ENCODE results near the gene RABAC1.

The RABAC1 gene

DNA sequence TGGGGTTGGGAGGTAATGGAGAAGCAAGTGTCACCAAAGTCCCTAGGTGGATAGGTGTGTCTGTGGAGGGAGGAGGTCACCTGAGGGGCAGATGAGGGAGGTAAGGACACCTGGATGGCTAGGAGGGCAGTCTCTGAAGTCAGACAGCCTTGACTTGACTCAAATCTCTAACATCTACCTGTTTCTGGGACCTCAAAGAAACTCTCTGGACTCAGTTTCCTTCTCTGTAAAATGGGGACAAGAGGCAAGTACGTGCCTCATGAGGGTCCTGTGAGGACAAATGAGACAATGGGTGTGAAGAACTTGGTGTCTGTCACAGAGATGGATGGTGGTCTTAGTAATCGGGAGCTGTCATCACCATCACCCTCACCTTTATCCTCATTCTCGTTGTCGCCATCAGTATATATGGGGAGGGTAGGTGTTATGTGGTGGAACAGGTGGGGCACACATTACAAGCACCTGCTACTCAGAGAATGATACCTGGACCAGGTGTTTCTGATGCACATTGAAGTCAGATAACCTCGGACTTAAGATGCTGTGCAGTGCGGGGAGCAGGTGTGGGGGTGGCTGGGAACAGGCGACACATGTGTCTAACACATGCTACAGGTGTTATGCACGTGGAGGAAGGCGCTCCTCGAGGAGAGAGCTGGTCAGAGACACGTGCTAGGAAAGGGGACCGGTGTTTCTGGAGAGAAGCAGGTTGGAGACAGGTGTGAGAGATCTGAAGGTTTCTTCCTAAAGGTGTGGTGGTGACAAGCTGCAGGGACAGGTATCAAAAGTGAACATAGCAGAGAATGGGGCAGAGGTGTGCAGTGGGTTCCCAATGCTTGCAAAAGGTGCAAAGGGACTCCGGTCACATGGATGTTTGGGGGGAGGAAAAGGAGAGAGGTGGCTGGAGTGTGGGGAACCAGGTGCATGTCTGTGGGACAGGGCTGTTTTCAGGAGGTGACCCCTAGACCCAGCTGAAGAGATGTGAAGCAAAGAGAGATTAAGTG lies 34.7 kb downstream of the RABAC1 start:
- Histone ChIP-seq H3K36me3 (no peaks in the 10 kb centered on the region), H3K27me3 (peaks cover 8 to 97% of the 10 kb centered on the region in 2 donors), H3K4me1 (peaks cover 0 to 16% (median 15%) of the 10 kb centered on the region in 4 donors), H3K27ac (no peak overlapping the region), H3K9me3 (no peaks in the 10 kb centered on the region), H3K4me3 (no peak overlapping the region)
- intact Hi-C loops (cut with DNase I; ENCODE audit: low total_unique reads), result no loop called here
- no peak for DNase-seq
- no peak for TF ChIP-seq CTCF (IDR thresholded peaks at IDR 0.05)

DNA sequence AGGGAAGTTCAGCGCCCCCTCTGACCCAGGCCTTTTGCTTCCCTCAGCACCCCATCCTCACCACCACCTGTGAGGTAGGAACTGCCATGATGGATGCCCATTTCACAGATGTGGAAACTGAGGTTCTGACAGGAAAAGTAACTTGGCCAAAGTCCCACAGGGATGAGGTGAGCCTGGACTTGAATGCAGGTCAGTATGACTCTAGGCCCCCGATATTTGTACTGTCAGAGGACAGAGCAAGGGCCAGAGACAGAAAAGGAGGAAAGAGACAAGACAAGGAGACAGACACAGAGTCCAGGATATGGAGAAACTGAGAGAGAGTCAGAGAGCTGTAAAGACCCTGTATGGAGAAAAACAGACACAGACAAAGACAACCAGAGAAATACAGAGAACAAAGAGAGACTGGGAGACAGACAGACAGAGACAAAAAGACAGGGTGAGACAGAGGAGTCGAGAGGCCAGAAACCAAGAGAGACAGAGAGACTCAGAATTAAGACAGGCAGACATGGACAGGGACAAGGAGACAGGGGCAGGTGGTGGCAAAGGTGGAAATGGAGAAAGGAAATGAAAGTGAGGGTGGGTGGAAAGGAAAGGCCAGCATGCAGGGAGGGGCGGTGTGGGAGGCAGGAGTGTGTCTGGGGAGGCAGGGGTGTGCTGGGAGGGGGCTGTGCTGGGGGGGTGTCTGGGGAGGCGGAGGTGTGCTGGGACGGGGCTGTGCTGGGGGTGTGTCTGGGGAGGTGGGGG lies 35.9 kb downstream of the RABAC1 start:
- Histone ChIP-seq H3K27me3 (peaks cover 8 to 96% of the 10 kb centered on the region in 2 donors), H3K9me3 (no peaks in the 10 kb centered on the region), H3K4me1 (peaks cover 0 to 6% (median 6%) of the 10 kb centered on the region in 4 donors), H3K27ac (no peak overlapping the region), H3K36me3 (no peaks in the 10 kb centered on the region), H3K4me3 (no peak overlapping the region)
- TF ChIP-seq CTCF (IDR thresholded peaks at IDR 0.05), result no peak
- DNase-seq, result no peak
- intact Hi-C loops (cut with DNase I; ENCODE audit: low total_unique reads), result no loop called here

- no peak for TF ChIP-seq CTCF (IDR thresholded peaks at IDR 0.05)
These were observed 36.5 kb downstream of the RABAC1 start for GRCh38 chr19:41922585-41922984.

GRCh38 chr19:41921577-41922576 lies 37.2 kb downstream of the RABAC1 start:
- Histone ChIP-seq H3K27me3 (peaks cover 5 to 96% of the 10 kb centered on the region in 2 donors), H3K4me3 (no peak overlapping the region), H3K9me3 (no peaks in the 10 kb centered on the region), H3K4me1 (no peaks in the 10 kb centered on the region), H3K36me3 (no peaks in the 10 kb centered on the region), H3K27ac (no peak overlapping the region)
- no peak for DNase-seq
- TF ChIP-seq CTCF (IDR thresholded peaks at IDR 0.05), result no peak
- intact Hi-C loops (cut with DNase I; ENCODE audit: low total_unique reads), result no loop called here

More at GRCh38 chr19:41922585-41922984, 36.5 kb downstream of the RABAC1 start:
- DNase-seq, result no peak
- Histone ChIP-seq H3K4me3 (no peak overlapping the region), H3K27me3 (peaks cover 6 to 96% of the 10 kb centered on the region in 2 donors), H3K9me3 (no peaks in the 10 kb centered on the region), H3K27ac (no peak overlapping the region), H3K4me1 (no peaks in the 10 kb centered on the region), H3K36me3 (no peaks in the 10 kb centered on the region)
- intact Hi-C loops (cut with DNase I; ENCODE audit: low total_unique reads), result no loop called here

Measured in tibial artery (tissue), 4 donors.